Measurements from ENCODE around the gene MYBBP1A. TPM values are rescaled to one million over a fixed set of nuclear protein-coding genes. Genes with fewer than 3 reads are reported as not detected.

The MYBBP1A gene
- total RNA-seq, 1 experiment from 2014 or later: 177 TPM

DNA sequence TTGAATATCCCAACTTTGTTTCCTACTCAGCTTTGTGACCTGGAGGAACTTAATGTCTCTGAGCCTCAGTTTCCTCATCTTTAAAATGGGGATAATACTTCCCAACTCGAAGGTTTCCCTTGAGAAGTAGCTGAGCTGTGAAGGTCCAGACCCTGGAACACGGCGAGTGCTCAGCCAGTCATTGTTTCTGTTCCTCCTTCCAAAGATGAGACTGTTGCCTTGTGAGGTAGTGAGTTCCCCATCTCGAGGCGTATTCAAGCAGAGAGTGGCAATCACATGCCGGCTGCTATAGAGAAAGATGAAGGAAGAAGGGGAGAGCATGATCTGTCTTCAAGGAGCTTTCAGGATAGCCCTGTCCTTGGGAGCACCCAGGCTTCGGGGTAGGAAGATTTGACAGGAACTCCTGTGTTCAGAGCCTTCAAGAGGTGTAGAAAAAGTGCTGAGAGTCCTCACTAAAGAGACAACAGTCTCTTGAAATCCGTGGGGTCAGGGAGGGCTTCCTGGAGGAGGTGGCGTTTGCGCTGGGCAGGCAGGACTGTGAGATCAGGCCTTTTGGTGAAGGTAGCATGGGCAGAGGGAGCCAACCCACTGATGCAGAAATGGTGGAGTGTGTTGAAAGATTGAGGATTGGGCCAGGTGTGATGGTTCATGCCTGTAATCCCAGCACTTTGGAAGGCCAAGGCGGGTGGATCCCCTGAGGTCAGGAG, 29.3 kb downstream of the MYBBP1A start:
- intact Hi-C loops (cut with micrococcal nuclease; ENCODE audit: unreplicated experiment): no loop called here

DNA sequence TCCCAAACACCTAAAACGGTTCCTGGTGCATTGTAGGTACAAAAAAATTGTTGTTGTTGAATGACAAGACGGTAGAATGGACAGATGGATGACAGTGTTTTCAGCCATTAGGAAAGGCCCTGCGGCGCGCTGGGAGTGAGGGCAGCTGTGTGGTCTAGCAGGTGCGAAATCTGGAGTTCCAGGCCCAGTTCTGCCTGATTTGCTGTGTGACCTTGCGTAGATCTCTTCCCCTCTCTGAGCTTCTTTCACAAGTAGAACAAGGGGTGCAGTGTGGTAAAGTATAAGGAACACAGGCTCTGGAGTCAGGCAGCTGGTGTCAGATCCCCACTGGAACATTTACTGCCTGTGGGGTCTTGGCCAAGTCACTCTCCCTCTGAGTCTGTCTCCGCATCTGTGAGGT, 31.2 kb downstream of the MYBBP1A start:
- Histone ChIP-seq H3K27me3 (replicated peaks; ENCODE audit: insufficient read depth, low read depth, low read length, poor library complexity) (no peaks in the 10 kb centered on the region), H3K27ac (ENCODE audit: low read depth, low read length, poor library complexity, severe bottlenecking) (no peak overlapping the region), H3K9me3 (ENCODE audit: low read depth, low read length, poor library complexity, severe bottlenecking) (no peaks in the 10 kb centered on the region), H3K4me1 (ENCODE audit: insufficient read depth, low read length, poor library complexity, severe bottlenecking) (no peaks in the 10 kb centered on the region), H3K4me3 (ENCODE audit: low read depth, low read length, poor library complexity, severe bottlenecking) (no peak overlapping the region), H3K36me3 (ENCODE audit: insufficient read depth, low read length, poor library complexity, severe bottlenecking) (no peaks in the 10 kb centered on the region)
- CTCF ChIA-PET: interaction anchor here (0.6 kb wide), 1 partner anchor 244 kb away, joined by 11 read pairs; no protein-coding TSS in a partner anchor
- TF ChIP-seq, protein P1, sequence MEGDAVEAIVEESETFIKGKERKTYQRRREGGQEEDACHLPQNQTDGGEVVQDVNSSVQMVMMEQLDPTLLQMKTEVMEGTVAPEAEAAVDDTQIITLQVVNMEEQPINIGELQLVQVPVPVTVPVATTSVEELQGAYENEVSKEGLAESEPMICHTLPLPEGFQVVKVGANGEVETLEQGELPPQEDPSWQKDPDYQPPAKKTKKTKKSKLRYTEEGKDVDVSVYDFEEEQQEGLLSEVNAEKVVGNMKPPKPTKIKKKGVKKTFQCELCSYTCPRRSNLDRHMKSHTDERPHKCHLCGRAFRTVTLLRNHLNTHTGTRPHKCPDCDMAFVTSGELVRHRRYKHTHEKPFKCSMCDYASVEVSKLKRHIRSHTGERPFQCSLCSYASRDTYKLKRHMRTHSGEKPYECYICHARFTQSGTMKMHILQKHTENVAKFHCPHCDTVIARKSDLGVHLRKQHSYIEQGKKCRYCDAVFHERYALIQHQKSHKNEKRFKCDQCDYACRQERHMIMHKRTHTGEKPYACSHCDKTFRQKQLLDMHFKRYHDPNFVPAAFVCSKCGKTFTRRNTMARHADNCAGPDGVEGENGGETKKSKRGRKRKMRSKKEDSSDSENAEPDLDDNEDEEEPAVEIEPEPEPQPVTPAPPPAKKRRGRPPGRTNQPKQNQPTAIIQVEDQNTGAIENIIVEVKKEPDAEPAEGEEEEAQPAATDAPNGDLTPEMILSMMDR (conservative IDR thresholded peaks at IDR 0.05; ENCODE audit: low read depth, low read length): no peak
- no peak for TF ChIP-seq EZH2 (IDR thresholded peaks at IDR 0.05; ENCODE audit: borderline replicate concordance, low read depth, low read length, poor library complexity, severe bottlenecking)
- BruUV-seq (replicated peaks): no TSS peak
- intact Hi-C loops (cut with micrococcal nuclease; ENCODE audit: unreplicated experiment): no loop called here
- DNase-seq (ENCODE audit: low spot score): no peak
- POLR2A ChIA-PET (ENCODE audit: low non-redundant PET): no interaction called here

More for the DNA sequence above, 29.3 kb downstream of the MYBBP1A start:
- DNase-seq (ENCODE audit: low spot score): no peak
- no peaks in the 10 kb centered on the region for H3K9me3 ChIP-seq (ENCODE audit: low read depth, low read length, poor library complexity, severe bottlenecking)
- no peaks in the 10 kb centered on the region for H3K4me1 ChIP-seq (ENCODE audit: insufficient read depth, low read length, poor library complexity, severe bottlenecking)
- POLR2A ChIA-PET (ENCODE audit: low non-redundant PET): no interaction called here
- no peak overlapping the region for H3K27ac ChIP-seq (ENCODE audit: low read depth, low read length, poor library complexity, severe bottlenecking)
- no peak overlapping the region for H3K4me3 ChIP-seq (ENCODE audit: low read depth, low read length, poor library complexity, severe bottlenecking)
- TF ChIP-seq EZH2 (IDR thresholded peaks at IDR 0.05; ENCODE audit: borderline replicate concordance, low read depth, low read length, poor library complexity, severe bottlenecking): no peak
- TF ChIP-seq, protein P1 (conservative IDR thresholded peaks at IDR 0.05; ENCODE audit: low read depth, low read length): no peak
- BruUV-seq (replicated peaks): no TSS peak
- CTCF ChIA-PET: no interaction called here
- H3K36me3 ChIP-seq (ENCODE audit: insufficient read depth, low read length, poor library complexity, severe bottlenecking): no peaks in the 10 kb centered on the region
- no peaks in the 10 kb centered on the region for H3K27me3 ChIP-seq (replicated peaks; ENCODE audit: insufficient read depth, low read depth, low read length, poor library complexity)

DNA sequence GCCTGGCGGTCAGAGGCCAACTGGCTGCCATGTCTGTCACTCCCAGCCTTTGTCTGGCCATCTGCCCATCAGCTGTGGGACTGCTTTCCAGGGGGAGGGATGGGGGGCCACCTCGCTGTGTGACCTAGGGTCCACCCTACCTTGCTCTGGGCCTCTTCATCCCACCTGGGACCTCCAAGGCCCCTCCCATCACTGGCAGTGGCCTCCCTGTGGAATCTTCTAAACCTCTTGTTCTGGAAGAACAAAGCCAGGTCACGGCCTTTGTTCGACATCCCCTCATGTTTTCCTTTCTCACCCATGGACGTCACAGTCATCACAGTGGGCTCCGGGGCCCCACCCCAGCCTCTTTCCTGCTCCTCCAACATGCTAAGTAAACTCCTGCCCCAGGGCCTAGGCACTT, 32.5 kb downstream of the MYBBP1A start:
- Histone ChIP-seq H3K27ac (ENCODE audit: low read depth, low read length, poor library complexity, severe bottlenecking) (no peak overlapping the region), H3K36me3 (ENCODE audit: insufficient read depth, low read length, poor library complexity, severe bottlenecking) (no peaks in the 10 kb centered on the region), H3K9me3 (ENCODE audit: low read depth, low read length, poor library complexity, severe bottlenecking) (no peaks in the 10 kb centered on the region), H3K4me3 (ENCODE audit: low read depth, low read length, poor library complexity, severe bottlenecking) (no peak overlapping the region), H3K27me3 (replicated peaks; ENCODE audit: insufficient read depth, low read depth, low read length, poor library complexity) (no peaks in the 10 kb centered on the region), H3K4me1 (ENCODE audit: insufficient read depth, low read length, poor library complexity, severe bottlenecking) (no peaks in the 10 kb centered on the region)
- ChIA-PET CTCF (interaction anchor here (0.9 kb wide), 1 partner anchor 44 kb away, joined by 3 read pairs; no protein-coding TSS in a partner anchor), POLR2A (ENCODE audit: low non-redundant PET) (no interaction called here)
- DNase-seq (ENCODE audit: low spot score): no peak
- BruUV-seq (replicated peaks): no TSS peak
- TF ChIP-seq EZH2 (IDR thresholded peaks at IDR 0.05; ENCODE audit: borderline replicate concordance, low read depth, low read length, poor library complexity, severe bottlenecking): no peak
- TF ChIP-seq, protein P1 (conservative IDR thresholded peaks at IDR 0.05; ENCODE audit: low read depth, low read length): no peak
- intact Hi-C loops (cut with micrococcal nuclease; ENCODE audit: unreplicated experiment): no loop called here

Data from A673 (cell line).